HG03159 (cell line): Measurements from ENCODE around the gene BPIFB3.
"Not testable (repeated sequence)": the region's sequence is repeated elsewhere in the genome, so short reads cannot be mapped to it uniquely, and the experiment has no call there.

Experiments
- ATAC-seq: cut with Tn5 transposase; IDR thresholded peaks from one replicate; pipeline ENCODE4 v1.9.1; 2021; ENCODE audit warnings: mild to moderate bottlenecking, moderate library complexity; ENCODE audit not compliant: unreplicated experiment

Gene BPIFB3

GRCh38 chr20:33027769-33028751 lies 25.6 kb upstream of the BPIFB3 start:
- ATAC-seq: no peak

GRCh38 chr20:33028875-33029274 lies 24.8 kb upstream of the BPIFB3 start:
- no peak for ATAC-seq

- ATAC-seq: no peak
Measured at GRCh38 chr20:33030076-33030475, 23.6 kb upstream of the BPIFB3 start.

GRCh38 chr20:33030569-33030968 lies 23.1 kb upstream of the BPIFB3 start:
- no peak for ATAC-seq

GRCh38 chr20:33031531-33031930 lies 22.2 kb upstream of the BPIFB3 start, which contains the start of gene BPIFB6:
BPIFB6 (plus strand) TSS chr20:33031648; CDS start chr20:33031648, 0 bp downstream.
- ATAC-seq: no peak

GRCh38 chr20:33032555-33032954 lies 21.1 kb upstream of the BPIFB3 start:
- ATAC-seq: no peak

GRCh38 chr20:33033381-33033780 lies 20.3 kb upstream of the BPIFB3 start:
- ATAC-seq: no peak

GRCh38 chr20:33034115-33034514 lies 19.6 kb upstream of the BPIFB3 start:
- no peak for ATAC-seq

- no peak for ATAC-seq
Measured at GRCh38 chr20:33034901-33035492, 18.7 kb upstream of the BPIFB3 start.

GRCh38 chr20:33037456-33037855 lies 16.2 kb upstream of the BPIFB3 start:
- no peak for ATAC-seq

GRCh38 chr20:33038243-33038642 lies 15.5 kb upstream of the BPIFB3 start:
- ATAC-seq: no peak

GRCh38 chr20:33042430-33042829 lies 11.3 kb upstream of the BPIFB3 start:
- ATAC-seq: no peak

- no peak for ATAC-seq
Measured at GRCh38 chr20:33042983-33043730, 10.5 kb upstream of the BPIFB3 start.

GRCh38 chr20:33043731-33044181 lies 9.9 kb upstream of the BPIFB3 start:
- ATAC-seq: no peak

GRCh38 chr20:33045129-33045721 lies 8.5 kb upstream of the BPIFB3 start:
- not testable (repeated sequence) for ATAC-seq

- ATAC-seq: no peak
Measured at GRCh38 chr20:33046412-33046811, 7.3 kb upstream of the BPIFB3 start.

GRCh38 chr20:33051333-33051732 lies 2.4 kb upstream of the BPIFB3 start:
- no peak for ATAC-seq

GRCh38 chr20:33054381-33054780 lies 678 bp downstream of the BPIFB3 start:
- no peak for ATAC-seq

- ATAC-seq: no peak
Measured at GRCh38 chr20:33054791-33055190, 1.1 kb downstream of the BPIFB3 start.

GRCh38 chr20:33059136-33059535 lies 5.4 kb downstream of the BPIFB3 start:
- ATAC-seq: no peak
